NCI-H2029 (cell line): Measurements from ENCODE around the gene ADAM23.

Experiments
- DNase-seq: peaks from one replicate; lab custom pipeline; 2025; lab: John Stamatoyannopoulos, UW

The ADAM23 gene

DNA sequence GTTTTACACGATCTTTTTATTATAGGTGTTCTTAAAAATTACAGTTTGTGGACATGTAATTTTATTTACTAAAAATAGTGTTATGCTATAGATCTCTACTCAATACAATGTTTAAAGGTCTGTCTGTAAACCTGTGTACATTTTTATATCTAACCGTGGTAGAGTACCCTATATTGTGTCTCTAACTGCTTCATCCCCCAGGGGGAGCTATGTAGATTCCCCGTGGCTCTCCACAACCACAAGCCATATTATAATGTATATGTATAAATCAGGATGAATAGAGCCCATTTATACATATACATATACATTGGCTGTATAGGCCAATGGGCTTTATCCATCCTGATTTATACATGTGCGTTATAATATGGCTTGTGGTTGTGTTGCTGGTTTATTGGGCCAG lies 59.4 kb downstream of the ADAM23 start:
- no peak for DNase-seq

- no peak for DNase-seq
Observed at GRCh38 chr2:206511283-206511682, 68.0 kb downstream of the ADAM23 start.

DNA sequence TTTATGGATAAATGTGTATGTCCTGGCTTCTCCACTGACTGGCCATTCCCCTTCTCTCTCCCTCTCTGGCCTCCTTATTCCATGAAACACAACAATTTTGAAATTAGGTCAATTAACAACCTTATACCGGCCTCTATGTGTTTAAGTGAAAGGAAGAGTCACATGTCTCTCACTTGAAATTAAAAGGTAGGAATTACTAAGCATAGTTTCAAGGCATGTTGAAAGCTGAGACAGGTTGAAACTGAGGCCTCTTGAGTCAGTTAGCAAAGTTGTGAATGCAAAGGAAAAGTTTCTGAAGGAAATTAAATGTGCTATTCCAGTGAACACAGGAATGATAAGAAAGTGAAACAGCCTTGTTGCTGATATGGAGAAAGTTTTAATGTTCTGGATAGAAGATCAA lies 69.7 kb downstream of the ADAM23 start:
- no peak for DNase-seq

DNA sequence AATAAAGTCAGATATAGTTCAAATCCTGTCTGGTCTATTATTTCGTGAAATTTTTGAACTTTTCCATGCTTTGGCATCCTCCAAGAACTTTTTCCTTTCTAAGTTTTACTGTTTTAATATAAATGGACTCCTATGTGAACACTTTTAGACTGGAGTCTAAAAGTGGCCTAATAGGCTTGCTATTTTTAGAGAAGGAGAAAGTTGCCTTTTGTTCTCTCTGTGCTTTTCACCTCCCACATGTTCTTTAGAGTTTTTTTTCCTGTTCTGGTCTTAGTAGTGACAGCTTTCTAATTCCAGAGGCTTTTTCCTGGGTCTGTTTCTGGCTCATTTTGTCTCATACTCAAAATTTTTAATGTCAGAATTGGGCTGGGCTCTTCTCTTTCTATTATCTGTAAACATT lies 72.2 kb downstream of the ADAM23 start:
- DNase-seq: no peak

- no peak for DNase-seq
Observed at GRCh38 chr2:206518997-206519396, 75.7 kb downstream of the ADAM23 start.

DNA sequence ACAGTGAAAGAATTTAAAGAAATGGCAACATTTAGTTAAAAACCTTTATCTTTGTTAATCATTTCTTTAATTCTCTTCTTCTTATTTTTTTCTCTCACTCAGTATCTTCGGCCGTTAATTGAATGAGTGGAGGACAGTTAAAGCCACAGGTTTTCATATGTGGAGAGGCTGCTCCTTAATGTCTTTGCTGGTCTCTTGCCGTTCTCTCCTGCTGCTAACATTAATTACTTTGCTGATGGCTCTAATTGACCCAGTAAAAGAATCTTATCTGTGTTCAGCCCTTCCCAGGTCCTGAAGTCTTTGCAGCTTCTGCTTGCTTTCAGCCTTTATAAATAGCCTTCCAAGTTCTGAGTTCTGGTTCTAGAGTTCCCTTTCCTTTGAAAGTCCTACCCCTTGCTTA lies 77.1 kb downstream of the ADAM23 start:
- DNase-seq: no peak

DNA sequence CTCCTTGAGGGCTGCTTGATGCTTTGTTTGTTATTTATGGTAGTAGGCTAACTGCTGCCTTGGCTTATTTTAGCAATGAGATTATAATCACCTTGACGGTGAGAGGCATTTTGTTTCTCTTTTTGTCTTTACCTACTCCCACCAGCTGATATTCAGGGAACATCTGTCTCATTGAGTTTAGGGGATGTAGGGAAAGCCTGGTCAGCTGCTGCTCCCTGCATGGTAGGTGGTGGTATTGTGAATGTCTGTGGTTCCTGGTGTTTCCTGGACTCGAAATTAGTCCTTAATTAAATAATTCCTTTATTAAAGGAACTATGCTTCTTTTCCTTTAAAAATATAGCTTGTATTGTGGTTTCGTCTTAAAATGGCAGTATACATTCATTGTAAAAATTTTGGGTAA lies 77.8 kb downstream of the ADAM23 start:
- DNase-seq: no peak

- no peak for DNase-seq
Observed at GRCh38 chr2:206521612-206522011, 78.3 kb downstream of the ADAM23 start.

DNA sequence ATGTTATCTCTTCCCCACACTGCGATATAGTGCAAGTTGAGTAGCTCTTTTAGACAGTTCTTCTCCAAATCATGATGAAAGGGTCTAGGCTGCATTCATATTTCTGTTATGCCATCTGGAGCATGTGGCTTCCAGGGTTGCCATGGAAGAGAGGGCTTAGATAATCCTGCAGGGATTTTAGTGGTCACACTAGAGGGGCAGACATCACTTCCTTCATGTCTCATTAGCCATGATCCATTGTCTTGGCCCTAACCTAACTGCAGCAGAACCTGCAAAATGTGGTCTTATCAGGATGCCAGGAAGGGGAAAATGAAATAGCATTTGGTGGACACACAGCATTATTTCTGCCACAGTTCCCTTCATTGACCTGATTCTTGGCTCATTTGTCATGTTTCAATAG lies 83.1 kb downstream of the ADAM23 start:
- DNase-seq: no peak

GRCh38 chr2:206527153-206527552 lies 83.8 kb downstream of the ADAM23 start:
- DNase-seq: no peak

GRCh38 chr2:206530727-206531126 lies 87.4 kb downstream of the ADAM23 start:
- no peak for DNase-seq

- DNase-seq: no peak
Observed at GRCh38 chr2:206531996-206532543, 88.7 kb downstream of the ADAM23 start.

DNA sequence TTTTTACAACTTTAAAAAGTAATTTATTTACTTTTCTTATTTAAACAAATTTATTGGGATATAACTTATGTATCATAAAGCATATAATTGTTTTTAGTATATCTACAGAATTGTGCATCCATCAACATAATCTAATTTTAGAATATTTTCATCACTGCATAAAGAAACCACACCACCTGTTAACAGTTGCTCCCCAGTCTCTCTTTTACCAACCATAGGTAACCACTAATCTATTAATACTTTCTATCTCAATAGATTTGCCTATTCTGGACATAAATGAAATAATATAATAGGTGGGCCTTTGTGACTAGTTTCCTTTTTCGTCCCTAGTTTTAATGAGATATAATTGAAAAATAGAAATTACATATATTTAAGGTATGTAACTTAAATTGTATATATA lies 90.6 kb downstream of the ADAM23 start:
- no peak for DNase-seq

DNA sequence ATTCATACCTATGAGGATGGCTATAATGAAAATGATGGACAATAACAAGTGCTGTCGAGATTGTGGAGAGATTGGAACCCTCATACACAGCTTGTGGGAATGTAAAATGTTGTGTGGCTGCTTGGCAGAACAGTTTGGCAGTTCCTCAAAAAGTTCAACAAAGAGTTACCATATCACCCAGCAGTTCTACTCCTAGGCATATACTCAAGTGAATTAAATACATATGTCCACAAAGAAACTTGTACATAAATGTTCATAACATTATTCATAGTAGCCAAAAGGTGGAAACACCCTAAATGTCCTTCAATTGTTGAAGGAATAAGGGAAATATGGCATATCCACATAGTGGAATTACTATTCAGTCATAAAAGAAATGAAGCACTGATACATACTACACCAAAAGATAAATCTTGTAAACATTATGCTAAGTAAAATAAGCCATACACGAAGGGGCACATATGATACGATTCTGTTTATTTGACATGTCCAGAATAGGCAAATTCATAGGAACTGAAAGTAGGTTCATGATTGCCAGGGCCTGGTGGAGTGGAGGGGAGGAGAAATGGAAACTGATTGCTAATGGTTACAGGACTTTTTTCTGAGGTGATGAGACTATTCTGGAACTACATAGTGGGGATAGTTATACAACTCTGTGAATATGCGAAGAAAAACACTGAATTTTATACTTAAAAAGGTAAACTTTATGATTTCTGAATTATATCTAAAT lies 92.1 kb downstream of the ADAM23 start:
- DNase-seq: no peak

- no peak for DNase-seq
Observed at GRCh38 chr2:206540757-206541156, 97.4 kb downstream of the ADAM23 start.

DNA sequence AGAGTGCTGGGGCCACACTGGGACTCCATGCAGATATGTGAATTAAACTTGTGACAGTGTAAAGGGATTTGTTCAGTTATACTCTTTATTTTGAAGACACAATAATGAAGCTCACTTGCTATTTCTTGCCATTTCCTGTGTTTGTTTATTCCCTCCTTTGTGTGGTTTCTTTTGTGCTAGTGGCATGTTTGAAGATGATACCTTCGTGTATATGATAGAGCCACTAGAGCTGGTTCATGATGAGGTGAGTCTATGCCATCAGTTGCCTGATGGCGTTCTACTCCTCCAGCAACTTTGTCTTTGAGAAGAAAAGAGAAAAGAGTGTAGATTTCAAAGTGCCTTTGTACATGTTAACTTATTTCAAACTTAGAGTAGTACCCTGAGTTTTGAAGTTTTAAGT lies 99.7 kb downstream of the ADAM23 start:
- no peak for DNase-seq

DNA sequence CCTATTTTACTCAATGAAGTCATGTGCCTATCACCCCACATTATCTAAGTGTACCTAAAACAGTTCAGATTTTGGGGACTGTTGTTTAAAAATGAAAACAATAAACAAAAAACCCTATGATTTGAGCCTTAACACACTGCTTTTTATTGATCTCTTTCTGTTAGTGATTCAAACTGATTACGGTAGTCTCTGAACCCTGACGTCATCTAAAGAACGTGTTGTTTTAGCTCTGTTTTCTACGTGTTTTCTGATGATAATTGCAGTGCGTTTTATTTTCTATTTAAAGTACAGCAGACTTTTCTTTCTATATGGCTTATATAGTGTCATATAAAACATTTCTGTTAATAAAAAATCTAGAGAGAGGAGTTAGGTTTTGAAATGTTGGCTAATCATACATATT lies 105.1 kb downstream of the ADAM23 start:
- no peak for DNase-seq

DNA sequence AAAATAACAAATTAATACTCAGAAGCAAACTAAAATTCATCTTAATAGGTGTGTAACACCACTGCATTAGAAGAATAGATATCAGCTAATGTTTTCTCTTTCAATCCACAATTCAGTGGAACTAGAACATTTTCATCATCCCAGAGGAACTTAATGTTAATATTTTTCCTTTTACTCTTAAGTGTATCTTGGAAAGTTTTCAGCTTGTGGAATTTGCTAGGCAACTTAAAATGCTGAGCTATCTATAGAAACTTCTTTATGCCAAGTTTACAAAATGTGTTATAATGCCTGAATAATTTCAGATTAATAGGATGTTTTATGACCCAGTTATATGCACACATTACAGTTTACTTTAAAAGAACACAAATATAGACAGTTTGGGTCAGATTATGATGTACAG lies 112.4 kb downstream of the ADAM23 start:
- no peak for DNase-seq

GRCh38 chr2:206556357-206556949 lies 113.1 kb downstream of the ADAM23 start:
- DNase-seq: peak; percentile 2

GRCh38 chr2:206557321-206557720 lies 114.0 kb downstream of the ADAM23 start:
- DNase-seq: no peak

- DNase-seq: no peak
Observed at GRCh38 chr2:206558492-206558891, 115.2 kb downstream of the ADAM23 start.

DNA sequence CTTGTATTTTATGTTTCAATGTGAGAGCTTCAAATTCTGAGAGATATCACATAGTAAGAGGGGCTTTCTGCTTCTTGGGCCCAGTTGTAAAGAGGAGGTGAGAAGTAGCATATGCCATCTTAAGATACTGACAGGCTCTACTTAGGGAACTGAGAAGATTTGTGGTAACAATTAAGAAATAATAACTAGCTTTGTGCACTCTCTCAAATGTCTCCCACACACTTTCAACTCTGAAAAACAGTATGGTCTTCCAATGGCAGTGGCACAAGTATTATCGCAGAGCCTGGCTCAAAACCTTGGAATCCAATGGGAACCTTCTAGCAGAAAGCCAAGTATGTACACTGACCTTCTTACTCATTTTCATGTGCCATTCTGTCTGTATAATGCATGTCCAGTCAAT lies 118.6 kb downstream of the ADAM23 start:
- DNase-seq: no peak

DNA sequence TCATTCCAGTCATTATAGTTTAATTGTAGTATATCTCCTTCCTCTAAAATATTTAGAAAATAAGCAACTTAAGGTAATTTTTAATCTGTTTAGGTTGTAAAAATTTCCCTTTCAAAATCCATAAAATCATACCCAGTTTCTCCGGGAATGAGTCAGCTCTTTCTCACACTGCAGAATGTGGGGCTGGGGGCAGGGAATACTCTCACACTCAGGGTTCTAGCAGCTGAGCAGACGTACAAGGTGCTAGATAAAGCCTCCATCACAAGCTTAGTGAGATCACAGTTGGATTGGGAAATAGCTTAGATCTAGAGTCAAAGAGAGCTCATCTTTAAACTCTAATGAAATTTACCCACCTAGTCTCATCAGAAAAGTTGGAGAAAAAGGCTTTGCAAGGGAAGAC lies 119.0 kb downstream of the ADAM23 start:
- no peak for DNase-seq

GRCh38 chr2:206563374-206563773 lies 120.0 kb downstream of the ADAM23 start:
- no peak for DNase-seq
